ENCODE measurements around the gene TUBB2B.

The TUBB2B gene

GRCh38 chr6:3213334-3213695, 14.1 kb downstream of the TUBB2B start:
- TF ChIP-seq CTCF (IDR thresholded peaks at IDR 0.05; ENCODE audit: low read depth, low read length) = no peak
- in situ Hi-C loops (cut with HindIII; ENCODE audit: low sequenced_read_pairs) = no loop called here

GRCh38 chr6:3212261-3212660, 15.2 kb downstream of the TUBB2B start:
- in situ Hi-C loops (cut with HindIII; ENCODE audit: low sequenced_read_pairs) = no loop called here
- TF ChIP-seq CTCF (IDR thresholded peaks at IDR 0.05; ENCODE audit: low read depth, low read length) = no peak
- no peak for DNase-seq (ENCODE audit: low read depth, low spot score)
- H3K4me3 ChIP-seq (ENCODE audit: low read depth, low read length) = no peak overlapping the region

More at GRCh38 chr6:3213334-3213695, 14.1 kb downstream of the TUBB2B start:
- H3K4me3 ChIP-seq (ENCODE audit: low read depth, low read length) = no peak overlapping the region
- DNase-seq (ENCODE audit: low read depth, low spot score) = no peak

- no peak for DNase-seq (ENCODE audit: low read depth, low spot score)
These were observed 15.8 kb downstream of the TUBB2B start for GRCh38 chr6:3211681-3212080.

GRCh38 chr6:3210024-3210610, 17.3 kb downstream of the TUBB2B start:
- DNase-seq (ENCODE audit: low read depth, low spot score) = no peak
- H3K4me3 ChIP-seq (ENCODE audit: low read depth, low read length) = no peak overlapping the region
- in situ Hi-C loops (cut with HindIII; ENCODE audit: low sequenced_read_pairs) = no loop called here
- no peak for TF ChIP-seq CTCF (IDR thresholded peaks at IDR 0.05; ENCODE audit: low read depth, low read length)

More at GRCh38 chr6:3211681-3212080, 15.8 kb downstream of the TUBB2B start:
- H3K4me3 ChIP-seq (ENCODE audit: low read depth, low read length) = no peak overlapping the region
- in situ Hi-C loops (cut with HindIII; ENCODE audit: low sequenced_read_pairs) = no loop called here
- no peak for TF ChIP-seq CTCF (IDR thresholded peaks at IDR 0.05; ENCODE audit: low read depth, low read length)

- H3K4me3 ChIP-seq (ENCODE audit: low read depth, low read length) = peak overlapping the region; percentile 4
- DNase-seq (ENCODE audit: low read depth, low spot score) = peak; percentile 96
- in situ Hi-C loops (cut with HindIII; ENCODE audit: low sequenced_read_pairs) = no loop called here
- peak; percentile 32 for TF ChIP-seq CTCF (IDR thresholded peaks at IDR 0.05; ENCODE audit: low read depth, low read length)
These were observed 18.1 kb downstream of the TUBB2B start for GRCh38 chr6:3209114-3210023.

- in situ Hi-C loops (cut with HindIII; ENCODE audit: low sequenced_read_pairs) = no loop called here
- H3K4me3 ChIP-seq (ENCODE audit: low read depth, low read length) = peak overlapping the region; percentile 4
- DNase-seq (ENCODE audit: low read depth, low spot score) = no peak
- TF ChIP-seq CTCF (IDR thresholded peaks at IDR 0.05; ENCODE audit: low read depth, low read length) = no peak
These were observed 18.7 kb downstream of the TUBB2B start for GRCh38 chr6:3208775-3209113.
